ENCODE measurements around the gene MITF. TPM values are rescaled to one million over a fixed set of nuclear protein-coding genes. Genes with fewer than 3 reads are reported as not detected.

Gene MITF
- total RNA-seq, 4 donors from 2014 or later = 13.7 to 39.0 (median 27.4) TPM

- TF ChIP-seq CTCF (IDR thresholded peaks at IDR 0.05) = no peak
- DNase-seq (ENCODE audit: low spot score) (no peak), ATAC-seq (ENCODE audit: low FRiP score) (no peak)
Measured at GRCh38 chr3:69698728-69699127, 40.5 kb upstream of the MITF start.

GRCh38 chr3:69699183-69699582 lies 40.1 kb upstream of the MITF start:
- ATAC-seq (ENCODE audit: low FRiP score) (no peak), DNase-seq (ENCODE audit: low spot score) (no peak)
- no peak for TF ChIP-seq CTCF (IDR thresholded peaks at IDR 0.05)

DNA sequence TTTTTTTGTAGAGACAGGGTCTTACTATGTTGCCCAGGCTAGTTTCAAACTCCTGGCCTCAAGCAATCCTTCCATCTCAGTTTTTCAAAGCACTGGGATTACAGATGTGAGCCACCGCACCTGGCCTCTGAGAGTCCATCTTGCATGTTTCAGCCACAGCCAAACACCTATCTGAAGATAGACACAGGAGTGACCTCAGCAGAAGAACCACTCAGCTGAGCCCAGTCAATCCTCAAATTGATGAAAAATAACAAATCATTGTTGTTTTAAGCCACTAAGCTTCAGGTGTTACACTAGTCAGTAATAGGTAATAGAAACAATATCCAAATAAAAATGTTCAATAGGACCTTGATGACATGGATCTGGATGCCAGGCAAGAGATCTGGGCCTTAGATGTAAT lies 38.3 kb upstream of the MITF start:
- no peak for DNase-seq (ENCODE audit: low spot score)
- no peak for ATAC-seq (ENCODE audit: low FRiP score)
- no peak for TF ChIP-seq CTCF (IDR thresholded peaks at IDR 0.05)

DNA sequence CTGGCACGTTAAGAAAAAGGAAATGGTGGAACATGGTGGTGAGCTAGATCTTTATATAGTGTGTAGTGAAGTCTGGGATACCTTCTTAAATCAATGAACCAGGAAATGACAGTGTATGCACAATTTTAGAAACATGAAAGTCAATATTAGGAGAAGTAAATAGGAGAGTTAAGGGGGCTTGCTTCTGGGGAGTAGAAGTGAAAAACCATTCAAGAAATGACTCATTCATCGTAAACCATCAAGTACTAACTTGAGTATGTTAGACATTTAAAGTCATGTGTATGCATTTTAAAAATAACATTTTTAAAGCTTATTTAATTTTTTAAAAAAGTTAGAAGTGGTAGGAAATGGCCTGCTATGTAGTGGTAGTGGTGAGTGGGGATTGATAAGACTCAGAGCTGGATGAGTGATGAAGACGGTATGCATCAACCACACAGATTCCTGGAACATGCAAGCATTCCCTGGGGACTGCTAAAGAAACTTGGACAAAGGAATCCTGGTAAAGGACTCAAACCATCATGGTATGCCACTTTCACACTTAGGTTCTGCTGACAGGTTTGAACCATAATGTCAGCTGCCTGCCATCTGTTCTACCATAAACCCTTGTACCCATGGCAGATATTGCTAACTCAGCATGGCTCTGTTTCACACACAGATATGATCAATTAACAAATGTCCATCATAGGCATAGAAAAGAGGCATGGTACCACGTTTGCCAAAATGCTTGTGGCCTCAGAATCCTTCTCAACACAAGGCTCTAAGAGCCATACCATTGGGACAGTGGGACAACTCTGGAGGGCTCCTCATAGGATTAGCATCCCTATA lies 28.9 kb upstream of the MITF start:
- DNase-seq (ENCODE audit: low spot score) (no peak), ATAC-seq (ENCODE audit: low FRiP score) (no peak)
- no peak for TF ChIP-seq CTCF (IDR thresholded peaks at IDR 0.05)

DNA sequence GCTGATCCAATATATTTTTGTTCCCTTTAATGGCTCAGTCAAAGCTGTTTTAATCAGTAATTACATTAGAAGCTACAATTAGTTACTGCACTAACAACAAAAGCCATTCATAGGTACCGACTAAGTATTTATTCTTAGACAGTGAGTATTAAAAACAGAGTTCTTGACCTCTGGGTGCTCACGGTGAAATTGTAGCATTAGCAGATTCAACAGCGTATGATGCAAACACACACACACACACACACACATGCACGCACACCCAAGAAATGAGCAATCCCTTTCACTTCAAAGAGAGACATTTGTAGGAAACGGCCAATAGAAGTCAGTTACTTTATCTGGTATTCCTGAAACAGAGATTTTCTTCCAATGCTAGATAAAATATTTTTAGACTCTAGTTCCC lies 27.0 kb upstream of the MITF start:
- no peak for TF ChIP-seq CTCF (IDR thresholded peaks at IDR 0.05)
- ATAC-seq (ENCODE audit: low FRiP score) (no peak), DNase-seq (ENCODE audit: low spot score) (no peak)

DNA sequence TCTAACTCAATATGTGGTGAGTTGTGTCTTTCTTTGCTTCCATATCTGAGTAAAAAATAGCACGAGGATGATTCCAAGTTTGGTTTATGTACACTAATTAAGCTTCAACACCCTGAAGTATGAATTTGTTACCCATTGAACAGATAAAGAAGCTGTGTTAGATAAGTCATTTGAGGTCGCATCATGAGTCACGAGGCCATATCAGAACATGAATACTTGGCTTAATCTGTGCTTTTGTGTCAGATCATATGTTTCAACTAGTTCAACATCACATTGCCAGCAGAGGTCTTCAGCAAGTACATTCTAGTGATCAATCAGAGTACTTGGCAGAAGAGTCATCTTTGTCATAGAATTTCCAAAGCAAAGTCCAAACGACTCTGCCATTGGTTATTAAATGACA lies 26.3 kb upstream of the MITF start:
- TF ChIP-seq CTCF (IDR thresholded peaks at IDR 0.05) = no peak
- ATAC-seq (ENCODE audit: low FRiP score) = no peak
- DNase-seq (ENCODE audit: low spot score) = no peak

- no peak for ATAC-seq (ENCODE audit: low FRiP score)
- no peak for TF ChIP-seq CTCF (IDR thresholded peaks at IDR 0.05)
Measured at GRCh38 chr3:69715204-69715603, 24.1 kb upstream of the MITF start.

More at GRCh38 chr3:69715204-69715603, 24.1 kb upstream of the MITF start:
- no peak for DNase-seq (ENCODE audit: low spot score)

Measured in omental fat pad (tissue), 4 donors.